Ovary (tissue), 9 donors: ENCODE data around the gene CEND1. TPM values are rescaled to one million over a fixed set of nuclear protein-coding genes. Genes with fewer than 3 reads are reported as not detected.

Source experiments
- DNase-seq, 5 donors: peaks; one replicate each; pipeline ENCODE4 v3.0.0-alpha.2; 2019 to 2020
- H3K27ac ChIP-seq, 2 donors: fragments of 200-600 bp; one replicate each; pipeline versions ENCODE4 v1.5.1 to v1.8.0; 2019 to 2022
- H3K27me3 ChIP-seq: fragments of 200-600 bp; one replicate; pipeline ENCODE4 v1.8.0; 2022
- H3K36me3 ChIP-seq: fragments of 200-600 bp; sonication (generic); one replicate; pipeline ENCODE4 v1.5.1; 2019
- H3K4me1 ChIP-seq: one replicate; pipeline ENCODE4 v1.8.1; 2013; ENCODE audit warnings: mild to moderate bottlenecking, moderate library complexity; ENCODE audit not compliant: insufficient read depth
- H3K4me3 ChIP-seq: fragments of 200-600 bp; sonication (generic); one replicate; pipeline ENCODE4 v1.5.1; 2017
- H3K9me3 ChIP-seq, 2 donors: fragments of 200-600 bp in 1 of 2; sonication (generic) in 1 of 2; one replicate each; pipeline versions ENCODE4 v1.5.1 to v1.8.1; 2013 to 2019; ENCODE audit warnings: mild to moderate bottlenecking in 1 of 2, moderate library complexity in 1 of 2
- EP300 ChIP-seq: sonication (generic); formaldehyde crosslinking; IDR thresholded peaks from one replicate; pipeline ENCODE4 v1.6.1; 2017; ENCODE audit warnings: antibody characterized with exemption
- POLR2A ChIP-seq: fragments of 450-650 bp; IDR thresholded peaks from one replicate; pipeline ENCODE4 v1.6.1; 2017; ENCODE audit warnings: antibody characterized with exemption, mild to moderate bottlenecking, moderate library complexity
- WGBS, 3 donors: extraction: QIAGEN DNeasy Blood & Tissue Kit in 1 of 3; methylation state at CpG; one replicate each; pipeline versions ENCODE4 v1.1.5 to v1.1.7; 2013 to 2017; 5-methylcytosine and 5-hydroxymethylcytosine counted together
- intact Hi-C, 4 donors: fragments of 100-400 bp; cut with DNase I; formaldehyde crosslinking; loops; one replicate each; pipeline versions ENCODE4 v1.11.0 to v1.15.1; 2022 to 2023
- polyA plus RNA-seq, 2 donors: library from polyadenylated mRNA; stranded (reverse); fragments of 200-250 nt in 1 of 2; fragments of 350-450 nt in 1 of 2; fragmentation: Illumina TruSeq in 1 of 2; extraction: RNeasy Lipid Tissue Mini Kit (QIAGEN cat#74804) in 1 of 2; gene quantifications; one replicate each; pipeline ENCODE4 v1.2.3, GENCODE V29; 2013 to 2014
- total RNA-seq, 7 donors: library from RNA; depleted of rRNA in 2 of 7; stranded (reverse); fragments of >200 nt in 2 of 7; fragmentation: NEBNext Ultra II Directional in 3 of 7; extraction: Animal tissue kit (Norgen Biotek cat#: 25700) in 3 of 7; gene quantifications; one replicate each; pipeline versions ENCODE4 v1.1.0 to v1.2.4, GENCODE V29; 2016 to 2023
- TF ChIP-seq, protein P1 (sequence below), 3 donors: fragments of 450-650 bp in 2 of 3; fragments of 200-600 bp in 1 of 3; IDR thresholded peaks; one replicate each; pipeline versions ENCODE4 v1.5.1 to v1.8.0; 2016 to 2022; ENCODE audit warnings: antibody characterized with exemption in 3 of 3, mild to moderate bottlenecking in 1 of 3
- donor health status: DM: no; HTN: no; CAD: no; lungs with moderate emphysema.
- donor health status: DM: no; HTN: no; CAD: no.
- donor health status: Bipolar disorder and iron deficiency.
- donor health status: DM: yes; HTN: yes; CAD: no.
- donor health status: DM: no; HTN: no; CAD: no.
- donor health status: DM: yes; HTN: yes; CAD: no.

Gene CEND1
- total and polyA plus RNA-seq, 9 donors: 0.07 to 0.15 TPM; not detected in 7

DNA sequence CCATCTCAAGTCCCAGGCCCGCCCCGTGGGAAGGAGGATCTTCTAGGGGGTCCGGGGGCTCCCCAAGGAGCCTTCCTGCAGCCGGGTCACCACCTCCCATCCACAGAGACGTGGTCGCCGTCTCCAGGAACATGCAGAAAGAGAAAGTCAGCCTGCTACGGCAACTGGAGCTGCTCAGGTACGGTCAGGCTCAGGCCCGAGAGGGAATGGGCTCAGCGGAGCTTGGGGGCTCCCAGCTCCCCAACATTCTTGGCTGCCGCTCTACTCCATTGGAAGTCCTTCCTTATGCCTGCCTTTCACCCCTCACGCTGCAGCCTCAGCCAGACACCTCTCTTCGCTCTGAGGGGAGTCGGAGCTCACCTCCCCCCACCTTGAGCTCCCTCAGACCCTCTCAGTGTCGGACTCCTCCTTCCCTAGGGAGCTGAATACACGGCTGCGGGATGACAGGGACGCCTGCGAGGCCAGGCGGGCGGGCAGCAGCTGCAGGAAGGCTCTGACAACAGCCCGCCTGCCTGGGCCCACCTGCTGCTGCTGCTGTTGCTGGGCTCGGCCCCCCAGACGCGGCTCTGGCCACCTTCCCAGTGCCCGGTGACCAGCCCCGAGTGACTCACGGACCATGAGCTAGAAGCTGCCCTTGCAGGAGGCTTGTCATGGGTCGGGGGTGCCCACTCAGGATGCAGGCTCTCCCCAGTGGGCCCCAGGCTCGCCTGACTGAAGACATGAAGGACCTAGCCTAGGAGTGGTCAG is 41.4 kb upstream of the CEND1 start:
- H3K27ac ChIP-seq: no peak overlapping the region
- no peaks in the 10 kb centered on the region for H3K9me3 ChIP-seq
- intact Hi-C loops: no loop called here
- no peaks in the 10 kb centered on the region for H3K27me3 ChIP-seq
- no peak overlapping the region for H3K4me3 ChIP-seq
- peaks cover 23% of the 10 kb centered on the region for H3K4me1 ChIP-seq
- 59 to 69% (median 63%) methylated on average over 28 to 31 of the region's 31 CpGs for WGBS, 3 donors
- peak in 1 of 5 donors; percentile 58 for DNase-seq
- H3K36me3 ChIP-seq: no peaks in the 10 kb centered on the region
- TF ChIP-seq POLR2A: no peak
- TF ChIP-seq, protein P1, sequence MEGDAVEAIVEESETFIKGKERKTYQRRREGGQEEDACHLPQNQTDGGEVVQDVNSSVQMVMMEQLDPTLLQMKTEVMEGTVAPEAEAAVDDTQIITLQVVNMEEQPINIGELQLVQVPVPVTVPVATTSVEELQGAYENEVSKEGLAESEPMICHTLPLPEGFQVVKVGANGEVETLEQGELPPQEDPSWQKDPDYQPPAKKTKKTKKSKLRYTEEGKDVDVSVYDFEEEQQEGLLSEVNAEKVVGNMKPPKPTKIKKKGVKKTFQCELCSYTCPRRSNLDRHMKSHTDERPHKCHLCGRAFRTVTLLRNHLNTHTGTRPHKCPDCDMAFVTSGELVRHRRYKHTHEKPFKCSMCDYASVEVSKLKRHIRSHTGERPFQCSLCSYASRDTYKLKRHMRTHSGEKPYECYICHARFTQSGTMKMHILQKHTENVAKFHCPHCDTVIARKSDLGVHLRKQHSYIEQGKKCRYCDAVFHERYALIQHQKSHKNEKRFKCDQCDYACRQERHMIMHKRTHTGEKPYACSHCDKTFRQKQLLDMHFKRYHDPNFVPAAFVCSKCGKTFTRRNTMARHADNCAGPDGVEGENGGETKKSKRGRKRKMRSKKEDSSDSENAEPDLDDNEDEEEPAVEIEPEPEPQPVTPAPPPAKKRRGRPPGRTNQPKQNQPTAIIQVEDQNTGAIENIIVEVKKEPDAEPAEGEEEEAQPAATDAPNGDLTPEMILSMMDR (IDR thresholded peaks at IDR 0.05): no peak
- no peak for TF ChIP-seq EP300

DNA sequence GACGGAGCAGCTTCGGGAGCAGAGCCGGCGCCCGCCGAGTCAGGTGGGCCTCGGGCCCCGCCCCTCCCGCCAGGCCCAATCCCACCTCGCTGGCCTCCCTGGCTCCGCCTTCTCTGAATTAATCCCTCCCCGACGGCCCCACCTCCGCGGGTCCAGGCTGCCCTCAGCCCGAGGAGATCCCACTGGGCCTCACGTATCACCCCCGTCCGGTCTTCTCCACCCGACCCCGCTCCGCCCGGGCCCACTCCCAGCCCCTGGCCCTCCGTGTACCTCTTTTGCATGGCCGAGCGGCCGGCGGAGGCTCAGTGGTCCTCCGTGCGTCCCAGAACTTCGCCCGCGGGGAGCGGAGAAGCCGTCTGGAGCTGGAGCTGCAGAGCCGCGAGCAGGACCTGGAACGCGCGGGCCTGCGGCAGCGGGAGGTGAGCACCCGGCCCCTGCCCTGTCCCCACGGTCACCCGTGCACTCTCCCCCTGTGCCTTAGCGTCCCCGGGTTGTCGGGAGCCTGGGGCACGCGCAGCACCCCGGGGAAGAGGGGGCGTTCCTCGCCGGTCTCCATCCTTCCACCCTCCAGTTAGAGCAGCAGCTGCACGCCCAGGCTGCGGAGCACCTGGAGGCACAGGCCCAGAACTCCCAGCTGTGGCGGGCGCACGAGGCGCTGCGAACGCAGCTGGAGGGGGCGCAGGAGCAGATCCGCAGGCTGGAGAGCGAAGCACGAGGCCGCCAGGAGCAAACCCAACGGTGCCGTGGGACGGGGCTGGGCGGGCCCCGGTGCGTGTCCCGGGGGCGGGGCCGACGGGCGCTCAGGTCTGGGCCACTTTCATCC is 40.6 kb upstream of the CEND1 start:
- Histone ChIP-seq H3K36me3 (no peaks in the 10 kb centered on the region), H3K4me3 (no peak overlapping the region), H3K4me1 (peaks cover 23% of the 10 kb centered on the region), H3K27me3 (no peaks in the 10 kb centered on the region), H3K9me3 (no peaks in the 10 kb centered on the region), H3K27ac (no peak overlapping the region)
- whole genome bisulfite sequencing, 3 donors: 2 to 9% (median 4%) methylated on average over 50 to 78 of the region's 78 CpGs
- TF ChIP-seq POLR2A (no peak), EP300 (no peak)
- TF ChIP-seq, protein P1 (IDR thresholded peaks at IDR 0.05): no peak
- peak; percentile 73 to 86 (median 77) for DNase-seq
- intact Hi-C loops: no loop called here

DNA sequence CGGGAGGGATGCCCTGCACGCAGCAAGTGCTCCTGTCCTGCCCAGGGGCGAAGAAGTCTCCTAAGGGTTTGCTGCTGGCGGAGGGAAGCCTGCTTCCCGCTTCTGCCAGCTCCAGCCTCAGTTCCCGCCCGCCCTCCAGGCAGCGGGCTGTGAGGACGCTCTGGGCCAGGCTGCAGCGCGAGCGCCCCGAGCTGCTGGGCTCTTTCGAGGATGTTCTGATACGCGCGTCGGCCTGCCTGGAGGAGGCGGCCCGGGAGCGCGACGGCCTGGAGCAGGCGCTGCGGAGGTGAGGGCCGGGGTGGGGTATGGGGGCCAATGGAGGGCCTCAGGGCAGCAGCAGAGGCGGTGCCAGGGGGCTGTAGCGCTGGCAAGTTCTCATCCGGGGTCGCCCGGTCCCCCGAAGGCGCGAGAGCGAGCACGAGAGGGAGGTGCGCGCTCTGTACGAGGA is 40.0 kb upstream of the CEND1 start:
- H3K4me3 ChIP-seq: peak overlapping the region; percentile 17
- H3K27ac ChIP-seq: no peak overlapping the region
- TF ChIP-seq POLR2A (no peak), EP300 (no peak)
- TF ChIP-seq, protein P1 (IDR thresholded peaks at IDR 0.05): no peak
- no peaks in the 10 kb centered on the region for H3K27me3 ChIP-seq
- intact Hi-C loops: no loop called here
- no peaks in the 10 kb centered on the region for H3K36me3 ChIP-seq
- H3K9me3 ChIP-seq: no peaks in the 10 kb centered on the region
- peaks cover 23% of the 10 kb centered on the region for H3K4me1 ChIP-seq
- 2 to 4% (median 4%) methylated on average over 35 to 39 of the region's 39 CpGs for WGBS, 3 donors
- DNase-seq: no peak

DNA sequence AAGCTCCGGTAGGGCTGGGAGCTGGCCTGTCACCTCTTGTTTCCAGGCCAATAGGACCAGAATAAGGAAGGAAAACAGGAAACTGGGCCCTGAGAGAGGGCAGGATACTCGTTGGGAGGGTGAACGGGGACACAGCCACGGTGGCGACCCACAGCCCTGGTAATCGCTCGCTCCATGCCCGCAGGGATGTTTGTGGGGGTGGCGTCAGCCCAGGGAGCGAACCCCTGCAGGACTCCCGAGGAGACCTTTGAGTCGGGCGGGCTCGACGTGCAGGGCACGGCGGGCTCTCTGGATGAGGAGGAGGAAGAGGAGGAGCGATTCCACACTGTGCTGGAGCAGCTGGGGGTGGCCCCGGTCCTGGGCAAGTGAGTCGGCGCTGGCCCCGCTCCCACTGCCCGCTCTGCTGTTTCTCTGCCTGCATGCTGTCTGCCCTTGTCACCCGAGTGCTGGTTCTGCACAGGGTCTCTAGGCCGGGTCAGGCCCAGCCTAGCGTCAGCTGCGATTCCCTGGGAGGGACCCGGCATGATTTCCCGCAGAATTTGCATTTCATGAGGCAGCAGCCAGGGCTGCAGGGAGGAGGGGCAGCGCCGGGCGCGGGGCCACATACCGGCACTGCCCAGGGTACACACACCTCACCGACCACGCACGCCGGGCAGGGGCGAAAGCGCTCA is 39.4 kb upstream of the CEND1 start:
- no peaks in the 10 kb centered on the region for H3K27me3 ChIP-seq
- H3K9me3 ChIP-seq: no peaks in the 10 kb centered on the region
- no peaks in the 10 kb centered on the region for H3K36me3 ChIP-seq
- intact Hi-C loops: no loop called here
- H3K27ac ChIP-seq: peak overlapping the region in 1 of 2 donors; percentile 1
- 11 to 24% (median 22%) methylated on average over 38 to 40 of the region's 40 CpGs for WGBS, 3 donors
- peaks cover 20% of the 10 kb centered on the region for H3K4me1 ChIP-seq
- H3K4me3 ChIP-seq: no peak overlapping the region
- DNase-seq: peak in 1 of 5 donors; percentile 62
- TF ChIP-seq, protein P1 (IDR thresholded peaks at IDR 0.05): no peak
- TF ChIP-seq POLR2A (no peak), EP300 (no peak)
